GM19438 (cell line): ENCODE data around the gene PIK3R4.
A peak's percentile ranks its signal among the peaks of the same experiment; 100 is the strongest.

Experiments
- ATAC-seq: cut with Tn5 transposase; IDR thresholded peaks from one replicate; pipeline ENCODE4 v1.9.1; 2021; ENCODE audit warnings: low read depth; ENCODE audit not compliant: unreplicated experiment

Gene PIK3R4

GRCh38 chr3:130693314-130693713 lies 53.3 kb downstream of the PIK3R4 start:
- no peak for ATAC-seq

DNA sequence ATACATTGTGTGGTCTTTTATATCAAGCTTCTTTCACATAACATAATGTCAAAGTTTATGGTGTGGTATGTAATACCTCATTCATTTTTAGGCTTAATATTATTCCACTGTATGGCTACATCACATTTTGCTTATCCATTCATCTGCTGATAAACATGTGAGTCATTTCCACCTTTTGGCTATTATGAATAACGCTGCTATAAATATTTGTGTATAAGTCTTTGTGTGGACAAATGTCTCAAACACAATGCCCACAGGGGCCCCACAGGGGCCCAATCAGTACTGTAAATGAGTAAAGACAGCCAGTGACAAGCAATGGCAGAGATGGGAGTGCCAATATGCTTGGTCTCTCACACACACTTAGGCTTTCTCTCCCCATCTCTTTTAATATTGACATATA lies 54.2 kb downstream of the PIK3R4 start:
- no peak for ATAC-seq

DNA sequence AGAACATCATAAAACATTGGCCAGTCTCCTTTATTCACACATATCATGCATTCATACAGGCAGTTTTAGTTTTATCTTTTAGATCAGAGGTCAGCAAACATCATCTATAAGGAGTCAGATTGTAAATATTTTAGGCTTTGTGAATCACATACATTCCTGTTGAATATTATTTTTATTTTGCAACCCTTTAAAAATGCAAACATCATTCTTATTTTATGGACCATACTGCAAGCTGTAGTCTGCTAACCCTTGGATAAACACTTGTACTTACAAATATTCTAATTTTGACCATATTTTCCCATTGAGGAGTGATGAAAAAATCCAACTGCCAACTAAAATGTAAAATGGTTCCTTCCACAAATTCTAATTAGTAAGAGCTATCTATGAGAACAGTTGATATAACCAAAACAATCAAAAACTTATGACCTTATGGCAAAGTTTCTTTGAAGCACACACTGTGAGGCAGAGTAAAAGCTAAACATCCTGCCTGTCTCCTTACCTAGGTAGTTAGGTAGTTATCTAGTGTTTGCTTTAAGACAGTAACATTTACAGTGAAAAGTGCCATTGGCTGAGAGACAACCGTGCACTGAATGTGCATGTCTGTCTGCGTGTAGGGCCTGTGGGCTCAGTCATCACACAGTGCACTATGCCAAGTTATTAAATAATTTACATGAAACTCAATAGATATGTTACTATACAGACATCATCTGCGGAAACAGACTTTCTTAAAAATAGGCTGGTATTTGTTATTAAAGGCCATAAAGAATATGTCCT lies 57.7 kb downstream of the PIK3R4 start:
- no peak for ATAC-seq

DNA sequence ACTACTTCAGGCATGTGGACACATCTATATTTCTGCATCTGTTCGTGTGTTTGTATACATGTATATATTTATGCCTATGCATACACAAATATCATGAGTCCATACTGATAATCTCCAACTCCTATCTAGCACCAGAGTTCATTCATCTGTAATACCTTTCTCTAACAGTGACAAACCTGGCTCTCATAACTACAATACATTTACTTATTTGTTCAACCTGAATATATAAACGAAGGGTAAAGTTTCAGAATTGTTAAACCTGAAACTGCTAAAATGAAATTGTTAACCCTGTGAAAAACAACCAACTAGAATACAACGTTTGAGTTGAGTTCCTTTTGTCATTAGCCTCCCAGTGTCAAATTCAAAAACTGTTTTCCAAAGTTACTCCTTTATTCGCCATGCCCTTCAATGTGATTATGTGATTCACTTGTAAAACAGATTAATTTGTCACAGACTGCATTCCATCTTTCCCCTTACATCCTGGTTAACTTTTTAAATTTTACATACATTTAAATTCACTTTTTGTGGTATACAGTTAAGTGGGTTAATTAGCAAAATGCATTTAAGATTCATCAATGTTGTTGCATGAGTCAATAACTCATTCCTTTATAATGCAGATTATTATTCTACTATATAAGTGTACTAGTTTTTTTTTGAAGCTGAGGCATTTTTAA lies 58.5 kb downstream of the PIK3R4 start:
- peak; percentile 57 for ATAC-seq

DNA sequence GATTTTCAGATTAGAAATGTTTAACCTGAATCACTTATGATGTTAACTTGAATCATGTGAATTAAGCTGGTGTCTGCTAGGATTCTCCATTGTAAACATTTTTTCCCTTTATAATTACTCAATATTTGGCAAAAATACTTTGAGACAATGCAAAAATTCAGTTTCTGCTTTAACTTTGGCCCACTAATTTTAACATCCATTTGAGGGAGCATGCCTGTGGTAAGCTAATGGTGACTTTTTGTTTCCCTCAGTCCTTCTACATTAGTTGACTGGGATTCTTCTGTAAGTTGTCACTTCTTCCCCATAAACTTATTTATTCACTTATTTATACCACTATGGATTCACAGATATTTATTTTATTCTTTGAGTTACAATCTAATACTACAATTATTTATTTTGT lies 59.3 kb downstream of the PIK3R4 start:
- ATAC-seq: no peak

- peak; percentile 54 for ATAC-seq
Observed at GRCh38 chr3:130686833-130687232, 59.8 kb downstream of the PIK3R4 start.

DNA sequence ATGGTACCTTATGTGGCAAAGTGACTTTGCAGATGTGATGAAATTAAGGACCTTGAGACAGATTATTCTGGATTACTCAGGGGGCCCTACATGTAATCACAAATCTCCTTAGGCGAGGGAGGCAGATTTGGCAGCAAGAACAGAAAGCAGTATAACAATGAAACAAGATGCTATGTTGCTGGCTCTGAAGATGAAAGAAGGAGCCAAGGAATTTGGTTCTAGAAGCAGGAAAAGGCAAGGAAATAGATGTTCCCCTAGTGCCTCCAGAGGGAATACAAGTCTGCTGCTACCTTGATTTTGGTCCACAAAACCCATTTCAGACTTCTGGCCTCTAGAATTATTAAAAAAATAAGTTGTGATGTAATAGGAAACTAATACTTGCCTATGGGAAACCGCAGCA lies 64.5 kb downstream of the PIK3R4 start:
- ATAC-seq: no peak

GRCh38 chr3:130679218-130679617 lies 67.4 kb downstream of the PIK3R4 start:
- ATAC-seq: no peak

DNA sequence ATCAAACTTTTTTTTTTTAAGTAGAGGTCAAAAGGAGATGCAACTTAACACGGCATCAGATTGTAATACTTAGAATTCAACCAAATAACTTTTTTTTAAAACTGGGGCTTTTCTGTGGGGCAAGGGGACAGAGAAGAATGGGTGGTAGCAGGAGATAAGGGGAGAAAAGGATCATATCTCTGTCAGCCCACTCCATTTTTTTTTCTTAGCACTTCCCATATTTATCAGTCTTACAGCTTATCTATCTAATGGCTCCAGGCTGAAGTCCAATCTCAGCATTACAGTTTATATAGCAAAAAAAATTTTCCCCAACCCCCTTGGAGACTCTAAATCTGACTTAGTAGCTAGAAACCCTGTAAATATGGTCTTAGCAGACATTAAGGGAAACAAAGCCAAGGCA lies 69.3 kb downstream of the PIK3R4 start:
- ATAC-seq: no peak

- ATAC-seq: no peak
Observed at GRCh38 chr3:130671545-130672312, 74.9 kb downstream of the PIK3R4 start.

DNA sequence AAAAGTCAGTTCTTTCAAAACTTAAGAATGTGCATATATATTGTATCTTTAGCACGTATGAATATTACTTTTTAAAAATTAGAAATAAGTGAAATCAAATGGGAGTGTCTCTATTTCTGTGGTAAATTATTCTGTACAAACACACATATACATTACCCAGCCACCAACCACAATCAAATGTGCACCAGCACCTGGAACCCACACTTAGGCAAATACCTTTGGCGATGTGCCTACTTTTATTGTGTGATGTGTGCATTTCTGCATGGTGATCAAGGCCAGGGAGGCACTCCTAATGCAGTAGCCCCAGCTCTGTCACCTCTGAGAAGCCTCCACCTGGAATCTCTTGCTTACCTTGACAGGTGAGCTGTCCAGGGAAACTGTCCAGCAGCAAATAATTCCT lies 76.9 kb downstream of the PIK3R4 start:
- ATAC-seq: no peak

- no peak for ATAC-seq
Observed at GRCh38 chr3:130663092-130663491, 83.5 kb downstream of the PIK3R4 start.

- no peak for ATAC-seq
Observed at GRCh38 chr3:130662501-130662996, 84.1 kb downstream of the PIK3R4 start.

DNA sequence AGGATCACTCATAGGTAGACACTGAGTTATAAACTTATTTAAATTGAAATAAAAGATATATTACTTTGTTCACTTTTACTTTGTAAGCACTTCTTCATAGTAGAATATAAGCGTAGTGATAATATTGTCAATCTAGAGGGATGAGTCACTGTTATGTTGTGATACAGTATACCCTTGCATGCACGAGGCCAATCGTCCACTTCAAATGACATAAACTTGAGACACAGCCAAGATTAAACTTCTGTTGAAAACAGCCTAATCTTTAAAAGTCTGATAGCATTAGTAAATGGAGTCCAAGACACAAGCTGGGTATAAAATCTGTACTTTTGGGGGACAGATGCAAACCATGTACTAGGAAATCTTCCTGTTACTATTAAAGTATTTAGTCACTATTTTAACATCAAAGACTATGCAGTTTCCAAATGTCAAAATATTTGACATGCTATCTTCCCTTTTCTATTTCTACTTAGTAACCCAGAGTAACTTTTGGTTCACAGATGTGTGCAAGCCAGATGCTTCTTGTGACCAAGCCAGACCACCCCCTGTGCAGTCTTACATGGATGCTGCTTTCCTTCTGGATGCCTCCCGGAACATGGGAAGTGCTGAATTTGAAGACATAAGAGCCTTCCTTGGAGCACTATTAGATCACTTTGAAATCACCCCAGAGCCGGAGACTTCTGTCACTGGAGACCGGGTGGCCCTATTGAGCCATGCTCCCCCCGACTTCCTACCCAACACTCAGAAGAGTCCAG lies 85.3 kb downstream of the PIK3R4 start:
- ATAC-seq: no peak

GRCh38 chr3:130659911-130660310 lies 86.7 kb downstream of the PIK3R4 start:
- ATAC-seq: no peak

DNA sequence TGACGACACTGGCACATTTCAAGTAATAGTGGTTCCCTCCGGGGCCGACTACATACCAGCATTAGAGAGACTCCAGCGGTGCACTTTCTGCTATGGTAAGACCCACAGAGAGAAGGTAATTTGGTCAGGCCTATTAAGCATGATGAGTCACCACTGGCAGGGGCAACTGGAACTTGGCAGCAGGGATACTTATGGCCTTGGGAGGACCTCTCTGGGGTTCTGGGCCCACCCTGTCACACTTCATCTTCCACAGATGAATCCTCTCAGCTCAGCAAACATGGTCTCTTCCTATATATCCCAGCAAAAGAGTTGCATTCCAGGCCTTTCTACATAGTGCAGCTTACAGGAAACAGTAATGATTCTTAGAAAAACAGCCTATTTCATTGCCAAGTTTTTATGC lies 88.0 kb downstream of the PIK3R4 start:
- no peak for ATAC-seq

DNA sequence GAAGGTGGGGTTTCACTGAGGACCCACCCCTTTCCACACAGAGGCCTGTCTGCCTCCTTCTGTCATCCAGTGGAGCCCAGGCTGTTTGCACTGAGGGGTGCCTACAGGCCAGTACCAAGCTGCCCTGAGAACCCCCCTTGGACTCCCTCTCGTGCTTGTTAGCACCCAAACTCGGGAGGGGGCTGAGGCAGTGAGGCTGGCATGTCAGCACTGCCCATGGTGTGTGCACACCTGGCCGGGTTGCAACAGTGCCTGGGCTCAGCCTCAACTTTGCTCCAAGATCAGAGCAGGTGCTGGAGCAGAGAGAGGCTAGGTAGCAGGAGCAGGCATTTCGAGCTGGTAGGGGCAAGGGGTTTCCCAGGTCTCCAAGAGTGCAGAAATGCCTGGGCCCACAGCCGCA lies 90.0 kb downstream of the PIK3R4 start:
- no peak for ATAC-seq

DNA sequence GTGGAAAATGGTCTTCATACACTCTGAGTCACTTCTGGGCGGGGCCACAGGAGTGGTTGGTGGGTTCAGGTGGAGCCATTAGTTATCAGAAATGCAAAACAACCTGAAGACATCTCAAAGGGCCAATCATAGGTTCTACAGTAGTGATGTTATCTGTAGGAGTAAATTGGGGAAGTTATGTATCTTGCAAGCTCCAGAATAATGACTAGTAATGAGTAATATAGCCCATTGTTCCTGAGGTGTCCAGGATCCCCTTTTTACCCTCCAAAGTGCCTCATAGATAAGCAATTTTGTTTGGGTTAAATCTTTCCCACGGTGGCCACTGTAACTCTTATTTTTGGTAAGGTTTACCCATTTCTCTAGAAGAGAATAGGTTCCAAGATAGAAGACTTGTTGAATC lies 91.7 kb downstream of the PIK3R4 start:
- ATAC-seq: no peak

GRCh38 chr3:130654091-130654490 lies 92.5 kb downstream of the PIK3R4 start:
- ATAC-seq: no peak

- no peak for ATAC-seq
Observed at GRCh38 chr3:130649061-130649654, 97.5 kb downstream of the PIK3R4 start.
